ENCODE data around the gene MLC1. TPM values are rescaled to one million over a fixed set of nuclear protein-coding genes. Genes with fewer than 3 reads are reported as not detected.

The MLC1 gene
- total RNA-seq, 1 donor from 2014 or later = not detected

DNA sequence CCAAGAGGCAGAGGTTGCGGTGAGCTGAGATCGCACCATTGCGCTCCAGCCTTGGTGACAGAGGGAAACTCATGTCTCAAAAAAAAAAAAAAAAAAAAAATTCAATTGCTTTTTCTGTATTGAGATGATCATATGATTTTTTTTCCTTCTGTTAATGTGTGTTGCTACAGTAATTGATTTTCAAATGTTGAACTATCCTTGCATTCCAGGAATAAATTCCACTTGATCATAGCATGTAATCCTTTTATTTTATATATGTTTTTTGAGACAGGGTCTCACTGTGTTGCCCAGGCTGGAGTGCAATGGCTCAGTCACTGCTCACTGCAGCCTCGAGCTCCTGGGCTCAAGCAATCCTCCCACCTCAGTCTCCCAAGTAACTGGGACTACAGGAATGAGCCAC is 37.9 kb upstream of the MLC1 start:
- ATAC-seq (ENCODE audit: low read depth) = no peak
- peaks cover 13% of the 10 kb centered on the region for H3K9me3 Mint-ChIP-seq
- DNase-seq = no peak
- intact Hi-C loops (cut with micrococcal nuclease) = no loop called here
- no peak overlapping the region for H3K27ac Mint-ChIP-seq
- no peaks in the 10 kb centered on the region for H3K36me3 Mint-ChIP-seq (ENCODE audit: low read depth)
- POLR2A ChIA-PET = no interaction called here
- H3K27me3 Mint-ChIP-seq = peaks cover 8% of the 10 kb centered on the region
- TF ChIP-seq, protein P1, sequence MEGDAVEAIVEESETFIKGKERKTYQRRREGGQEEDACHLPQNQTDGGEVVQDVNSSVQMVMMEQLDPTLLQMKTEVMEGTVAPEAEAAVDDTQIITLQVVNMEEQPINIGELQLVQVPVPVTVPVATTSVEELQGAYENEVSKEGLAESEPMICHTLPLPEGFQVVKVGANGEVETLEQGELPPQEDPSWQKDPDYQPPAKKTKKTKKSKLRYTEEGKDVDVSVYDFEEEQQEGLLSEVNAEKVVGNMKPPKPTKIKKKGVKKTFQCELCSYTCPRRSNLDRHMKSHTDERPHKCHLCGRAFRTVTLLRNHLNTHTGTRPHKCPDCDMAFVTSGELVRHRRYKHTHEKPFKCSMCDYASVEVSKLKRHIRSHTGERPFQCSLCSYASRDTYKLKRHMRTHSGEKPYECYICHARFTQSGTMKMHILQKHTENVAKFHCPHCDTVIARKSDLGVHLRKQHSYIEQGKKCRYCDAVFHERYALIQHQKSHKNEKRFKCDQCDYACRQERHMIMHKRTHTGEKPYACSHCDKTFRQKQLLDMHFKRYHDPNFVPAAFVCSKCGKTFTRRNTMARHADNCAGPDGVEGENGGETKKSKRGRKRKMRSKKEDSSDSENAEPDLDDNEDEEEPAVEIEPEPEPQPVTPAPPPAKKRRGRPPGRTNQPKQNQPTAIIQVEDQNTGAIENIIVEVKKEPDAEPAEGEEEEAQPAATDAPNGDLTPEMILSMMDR (IDR thresholded peaks at IDR 0.05) = no peak
- H3K4me3 Mint-ChIP-seq = no peak overlapping the region
- CTCF ChIA-PET = no interaction called here
- H3K4me1 Mint-ChIP-seq = no peaks in the 10 kb centered on the region

DNA sequence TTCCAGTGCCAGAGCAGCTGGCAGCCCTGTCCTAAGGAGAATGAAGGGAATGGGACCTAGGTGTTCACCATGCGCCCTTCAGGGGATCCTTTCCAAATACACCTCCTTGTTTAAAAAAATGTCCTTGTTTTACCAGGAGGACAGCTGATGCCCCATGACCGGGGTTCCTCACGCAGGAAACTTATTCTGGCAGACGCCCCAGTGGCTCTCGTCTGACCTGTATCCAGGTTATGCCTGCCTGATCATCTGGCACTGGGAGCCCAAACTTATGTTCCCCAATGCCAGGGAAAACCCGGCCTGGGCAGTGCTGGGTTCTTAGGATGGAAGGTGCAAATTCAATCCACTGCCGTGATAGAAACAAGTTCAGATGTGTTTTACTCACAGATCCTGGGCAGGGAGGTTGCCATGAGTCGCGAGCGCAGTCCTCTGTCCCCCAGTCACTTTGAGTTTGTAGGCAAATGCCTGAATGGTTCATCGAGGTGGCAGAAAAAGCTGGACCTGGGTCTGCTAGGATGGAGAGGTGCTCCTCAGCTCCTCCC is 36.0 kb upstream of the MLC1 start:
- no peaks in the 10 kb centered on the region for H3K4me1 Mint-ChIP-seq
- CTCF ChIA-PET = no interaction called here
- no peak overlapping the region for H3K27ac Mint-ChIP-seq
- peaks cover 13% of the 10 kb centered on the region for H3K9me3 Mint-ChIP-seq
- H3K4me3 Mint-ChIP-seq = no peak overlapping the region
- peaks cover 12% of the 10 kb centered on the region for H3K27me3 Mint-ChIP-seq
- intact Hi-C loops (cut with micrococcal nuclease) = no loop called here
- no peaks in the 10 kb centered on the region for H3K36me3 Mint-ChIP-seq (ENCODE audit: low read depth)
- no peak for ATAC-seq (ENCODE audit: low read depth)
- POLR2A ChIA-PET = no interaction called here
- DNase-seq = no peak
- TF ChIP-seq, protein P1 (IDR thresholded peaks at IDR 0.05) = no peak

DNA sequence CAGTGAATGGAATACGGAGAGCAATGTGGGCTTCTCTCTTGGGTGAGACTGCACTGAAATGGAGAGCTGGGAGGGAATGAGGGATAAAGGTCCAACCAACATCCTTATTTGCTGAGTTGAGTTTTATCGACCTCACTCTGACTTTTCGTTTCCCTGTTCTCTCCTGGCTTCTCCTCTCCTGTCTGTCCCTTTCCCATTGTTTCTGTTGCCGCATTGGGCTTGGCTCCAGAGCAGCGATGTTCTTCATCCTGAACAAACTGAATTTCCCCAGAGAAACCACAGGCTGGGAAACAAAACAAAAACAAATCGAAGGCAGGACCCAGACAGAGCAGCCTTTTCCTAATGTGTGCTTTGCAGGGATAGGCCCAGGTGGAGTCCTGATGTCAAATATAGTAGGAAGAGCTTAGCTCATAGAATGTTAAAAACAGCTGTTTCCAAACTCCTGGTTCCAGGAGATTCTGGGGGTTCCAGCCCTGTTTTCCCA is 34.6 kb upstream of the MLC1 start:
- intact Hi-C loops (cut with micrococcal nuclease) = no loop called here
- Mint-ChIP-seq H3K36me3 (ENCODE audit: low read depth) (no peaks in the 10 kb centered on the region), H3K9me3 (peaks cover 13% of the 10 kb centered on the region), H3K4me1 (no peaks in the 10 kb centered on the region), H3K4me3 (no peak overlapping the region), H3K27ac (no peak overlapping the region), H3K27me3 (peaks cover 13% of the 10 kb centered on the region)
- TF ChIP-seq, protein P1 (IDR thresholded peaks at IDR 0.05) = no peak
- no peak for ATAC-seq (ENCODE audit: low read depth)
- ChIA-PET POLR2A (interaction anchor here (0.7 kb wide), 1 partner anchor 34 kb away, joined by 3 read pairs; no protein-coding TSS in a partner anchor), CTCF (no interaction called here)
- no peak for DNase-seq

DNA sequence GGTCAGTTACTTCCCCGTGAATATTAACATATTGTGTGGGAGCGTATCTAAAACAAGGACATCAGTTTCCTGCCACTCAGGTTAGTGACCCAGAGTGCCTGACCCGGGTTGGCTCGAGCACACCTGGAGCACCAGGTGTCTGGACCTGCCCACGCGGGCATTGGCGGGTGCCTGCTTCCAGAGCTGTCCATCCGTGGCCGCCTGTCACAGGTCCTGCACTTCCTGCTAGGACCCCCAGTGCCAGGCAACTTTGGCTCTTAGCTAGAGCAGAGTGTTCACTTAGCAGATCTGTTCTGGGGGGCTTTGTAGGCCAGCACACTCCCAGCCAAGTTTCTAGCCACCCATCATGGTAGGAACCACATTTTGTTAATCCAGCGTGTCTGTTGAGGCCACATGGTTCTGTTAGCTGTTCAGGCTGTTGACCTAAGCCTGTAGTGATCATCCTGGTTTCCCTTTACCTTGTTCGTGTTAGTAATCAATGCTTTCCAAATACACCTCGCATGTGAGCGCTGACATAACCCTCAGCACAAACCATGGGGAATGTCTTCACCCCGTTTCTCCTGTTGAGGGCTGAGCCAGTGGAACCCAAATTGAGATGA is 34.0 kb upstream of the MLC1 start:
- ChIA-PET POLR2A (interaction anchor here (0.7 kb wide), 1 partner anchor 33 kb away, joined by 3 read pairs; no protein-coding TSS in a partner anchor), CTCF (no interaction called here)
- H3K4me3 Mint-ChIP-seq = no peak overlapping the region
- no peaks in the 10 kb centered on the region for H3K36me3 Mint-ChIP-seq (ENCODE audit: low read depth)
- intact Hi-C loops (cut with micrococcal nuclease) = no loop called here
- peaks cover 12% of the 10 kb centered on the region for H3K9me3 Mint-ChIP-seq
- no peaks in the 10 kb centered on the region for H3K4me1 Mint-ChIP-seq
- TF ChIP-seq, protein P1 (IDR thresholded peaks at IDR 0.05) = no peak
- DNase-seq (no peak), ATAC-seq (ENCODE audit: low read depth) (no peak)
- H3K27ac Mint-ChIP-seq = no peak overlapping the region
- peaks cover 19% of the 10 kb centered on the region for H3K27me3 Mint-ChIP-seq

DNA sequence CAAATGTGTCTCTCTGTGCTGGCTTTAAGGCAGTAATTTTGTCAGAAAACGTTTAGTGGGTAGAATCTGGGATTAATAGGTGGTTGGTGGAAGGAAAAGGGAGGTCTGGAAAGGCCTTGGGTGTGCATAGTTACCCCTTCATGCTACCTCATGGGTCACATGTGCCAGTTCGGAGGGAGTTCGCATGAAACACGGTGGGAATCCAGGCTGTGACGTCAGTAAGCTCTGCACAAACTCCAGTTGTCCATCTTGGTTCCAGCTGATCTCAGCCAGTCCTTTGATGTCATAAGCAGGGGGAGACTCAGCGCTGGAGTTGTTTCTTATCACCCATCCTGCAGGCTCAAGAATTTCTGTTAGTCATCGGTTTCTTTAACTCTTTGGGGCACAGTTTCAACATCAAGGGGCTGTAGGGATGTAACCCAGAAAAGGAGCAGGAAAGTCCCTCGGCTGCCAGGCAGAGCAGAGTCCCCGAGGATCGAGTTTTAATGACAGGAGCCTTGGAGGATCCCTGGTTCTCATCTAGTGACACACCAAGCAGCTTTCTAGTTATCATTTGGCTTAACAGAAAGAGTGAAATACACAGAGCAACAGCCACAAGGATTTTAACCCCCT is 33.4 kb upstream of the MLC1 start:
- H3K9me3 Mint-ChIP-seq = peaks cover 6% of the 10 kb centered on the region
- H3K27me3 Mint-ChIP-seq = peaks cover 18% of the 10 kb centered on the region
- no peak overlapping the region for H3K27ac Mint-ChIP-seq
- intact Hi-C loops (cut with micrococcal nuclease) = no loop called here
- TF ChIP-seq, protein P1 (IDR thresholded peaks at IDR 0.05) = no peak
- DNase-seq (no peak), ATAC-seq (ENCODE audit: low read depth) (no peak)
- CTCF ChIA-PET = no interaction called here
- H3K4me3 Mint-ChIP-seq = no peak overlapping the region
- no peaks in the 10 kb centered on the region for H3K36me3 Mint-ChIP-seq (ENCODE audit: low read depth)
- no peaks in the 10 kb centered on the region for H3K4me1 Mint-ChIP-seq
- POLR2A ChIA-PET = interaction anchor here (0.7 kb wide), 1 partner anchor 33 kb away, joined by 3 read pairs; no protein-coding TSS in a partner anchor

Data from activated B cell treated with CpG ODN at 0.5 μM for 24 hours (primary cell).